ENCODE measurements around the gene FADS2. TPM values are rescaled to one million over a fixed set of nuclear protein-coding genes. Genes with fewer than 3 reads are reported as not detected.

FADS2 gene
- total and polyA plus RNA-seq, 9 of the 15 experiments (the other 6 are each of a cell fraction or from before 2014, with no cell fraction given), result 2.9 to 42.8 (median 16.2) TPM

GRCh38 chr11:61800331-61801281, 27.5 kb upstream of the FADS2 start (continued):
- TF ChIP-seq PBX2 (CRISPR knock-in tag; IDR thresholded peaks at IDR 0.05; ENCODE audit: low read depth) (no peak), PBX2 (tag; conservative IDR thresholded peaks at IDR 0.05; ENCODE audit: low read depth) (peak; percentile 13; the same call in 1 of the 2 replicates), ZBTB26 (CRISPR knock-in tag; IDR thresholded peaks at IDR 0.05) (no peak), ZNF431 (CRISPR knock-in tag; IDR thresholded peaks at IDR 0.05) (no peak), PPARD (CRISPR knock-in tag; IDR thresholded peaks at IDR 0.05) (no peak), CHD4 (IDR thresholded peaks at IDR 0.05; ENCODE audit: insufficient read depth, insufficient replicate concordance, low read depth, low read length, poor library complexity, severe bottlenecking) (no peak), ZNF318 (IDR thresholded peaks at IDR 0.05; ENCODE audit: borderline replicate concordance in 1 of 2, low read depth in 1 of 2) (no peak), TGIF2 (CRISPR knock-in tag; IDR thresholded peaks at IDR 0.05) (no peak), SRSF3 (IDR thresholded peaks at IDR 0.05; ENCODE audit: insufficient read depth, low read length) (no peak), ZNF384 (IDR thresholded peaks at IDR 0.05; ENCODE audit: low read depth, low read length) (0 out of 2 replicates have a peak, but pooled peaks have one; percentile 11), MIER1 (IDR thresholded peaks at IDR 0.05; ENCODE audit: low read depth) (no peak), EWSR1 (IDR thresholded peaks at IDR 0.05; ENCODE audit: borderline replicate concordance, low read depth, partially characterized antibody) (no peak), RUNX1 (IDR thresholded peaks at IDR 0.05; ENCODE audit: low read depth) (0 out of 2 replicates have a peak, but pooled peaks have one; percentile 44)
